IMR-90 (cell line): ENCODE data around the gene ACOXL. TPM values are rescaled to one million over a fixed set of nuclear protein-coding genes. Genes with fewer than 3 reads are reported as not detected.

Experiments
- ATAC-seq: fragments of 200-7000 bp; cut with Tn5 transposase; 2 replicates; pipeline ENCODE4 v1.9.1; 2020; ENCODE audit warnings: low read depth, mild to moderate bottlenecking, moderate library complexity
- BruUV-seq: library from RNA; stranded (reverse); fragments of 400-500 nt; replicated peaks from 2 replicates; lab custom pipeline; 2021; lab: Mats Ljungman, UMichigan
- CTCF ChIA-PET: fragments of 300-600 bp; formaldehyde crosslinking; extraction: SDS; loops from one replicate; lab custom pipeline; 2021; ENCODE audit warnings: antibody characterized with exemption; lab: Yijun Ruan, JAX
- POLR2A ChIA-PET: fragments of 300-600 bp; sonication (Branson Sonifier 250); formaldehyde crosslinking; loops from one replicate; lab custom pipeline; 2022; ENCODE audit warnings: antibody characterized with exemption; ENCODE audit not compliant: unreplicated experiment; lab: Charles Lee
- DNase-seq: peaks from one replicate; pipeline ENCODE4 v3.0.0; 2013
- H2AFZ ChIP-seq: replicated peaks from 2 replicates; pipeline ENCODE3; 2013; ENCODE audit warnings: low read length, mild to moderate bottlenecking; ENCODE audit not compliant: poor library complexity
- H2AK5ac ChIP-seq: 2 replicates; pipeline ENCODE4 v1.6.1; 2013; ENCODE audit warnings: low read depth, low read length, inconsistent platforms
- H2AK9ac ChIP-seq: replicated peaks from 2 replicates; pipeline ENCODE3; 2013; ENCODE audit warnings: mild to moderate bottlenecking, low read depth, low read length, moderate library complexity; ENCODE audit not compliant: poor library complexity
- H2BK120ac ChIP-seq: 2 replicates; pipeline ENCODE4 v1.6.1; 2013; ENCODE audit warnings: low read depth, low read length, inconsistent platforms
- H2BK15ac ChIP-seq: 3 replicates; pipeline ENCODE4 v1.6.1; 2013; ENCODE audit warnings: low read depth, low read length, inconsistent platforms
- H2BK20ac ChIP-seq: 2 replicates; pipeline ENCODE4 v1.6.1; 2013; ENCODE audit warnings: low read depth, mild to moderate bottlenecking, inconsistent platforms, low read length, moderate library complexity
- H2BK5ac ChIP-seq: 2 replicates; pipeline ENCODE4 v1.6.1; 2013; ENCODE audit warnings: mild to moderate bottlenecking, low read depth, low read length, inconsistent platforms; ENCODE audit not compliant: poor library complexity, severe bottlenecking
- H3K14ac ChIP-seq: replicated peaks from 2 replicates; pipeline ENCODE4 v1.6.1; 2013; ENCODE audit warnings: low read depth, low read length, inconsistent platforms
- H3K18ac ChIP-seq: 2 replicates; pipeline ENCODE4 v1.6.1; 2013; ENCODE audit warnings: low read depth, low read length, control low read depth
- H3K23ac ChIP-seq: 2 replicates; pipeline ENCODE4 v1.6.1; 2013; ENCODE audit warnings: low read depth, low read length, inconsistent platforms
- H3K27ac ChIP-seq: 2 replicates; pipeline ENCODE4 v1.5.1; 2013; ENCODE audit warnings: mild to moderate bottlenecking, control low read depth, low read length; ENCODE audit not compliant: insufficient read depth
- H3K27me3 ChIP-seq: 2 replicates; pipeline ENCODE4 v1.6.1; 2013; ENCODE audit warnings: low read length; ENCODE audit not compliant: control insufficient read depth, insufficient read depth
- H3K36me3 ChIP-seq: 2 replicates; pipeline ENCODE4 v1.6.1; 2013; ENCODE audit warnings: low read length, mixed read lengths; ENCODE audit not compliant: control insufficient read depth, insufficient read depth
- H3K4ac ChIP-seq: 2 replicates; pipeline ENCODE4 v1.6.1; 2013; ENCODE audit warnings: low read depth, low read length, inconsistent platforms
- H3K4me1 ChIP-seq: 2 replicates; pipeline ENCODE4 v1.6.1; 2013; ENCODE audit warnings: low read length, mixed read lengths; ENCODE audit not compliant: control insufficient read depth, insufficient read depth
- H3K4me2 ChIP-seq: 2 replicates; pipeline ENCODE4 v1.6.1; 2013; ENCODE audit warnings: low read depth, mild to moderate bottlenecking, control low read depth, low read length, moderate library complexity
- H3K4me3 ChIP-seq: 2 replicates; pipeline ENCODE4 v1.5.1; 2013; ENCODE audit warnings: low read depth, mild to moderate bottlenecking, control low read depth, low read length, moderate library complexity; ENCODE audit not compliant: insufficient read depth
- H3K56ac ChIP-seq: 2 replicates; pipeline ENCODE4 v1.6.1; 2013; ENCODE audit warnings: low read length, inconsistent platforms; ENCODE audit not compliant: insufficient read depth; ENCODE audit errors: extremely low read depth
- H3K79me1 ChIP-seq, 2 experiments: 2 replicates each; pipeline ENCODE4 v1.6.1; 2013; ENCODE audit warnings: low read length in 2 of 2, inconsistent platforms in 1 of 2, low read depth in 1 of 2
- H3K9ac ChIP-seq: 2 replicates; pipeline ENCODE4 v1.6.1; 2013; ENCODE audit warnings: low read depth, low read length, control low read depth
- H3K9me1 ChIP-seq: 2 replicates; pipeline ENCODE4 v1.6.1; 2013; ENCODE audit warnings: low read length, inconsistent platforms; ENCODE audit not compliant: insufficient read depth
- H3K9me3 ChIP-seq: 2 replicates; pipeline ENCODE4 v1.6.1; 2013; ENCODE audit warnings: low read length; ENCODE audit not compliant: control insufficient read depth, insufficient read depth
- H4K20me1 ChIP-seq: 2 replicates; pipeline ENCODE4 v1.6.1; 2013; ENCODE audit warnings: low read length, inconsistent platforms; ENCODE audit not compliant: insufficient read depth
- H4K5ac ChIP-seq: 2 replicates; pipeline ENCODE4 v1.6.1; 2013; ENCODE audit warnings: mild to moderate bottlenecking, low read depth, low read length, control low read depth
- H4K8ac ChIP-seq, 2 experiments: 2 replicates each; pipeline ENCODE4 v1.6.1; 2013; ENCODE audit warnings: low read depth in 2 of 2, low read length in 2 of 2, control low read depth in 1 of 2, inconsistent platforms in 1 of 2
- H4K91ac ChIP-seq: 2 replicates; pipeline ENCODE4 v1.6.1; 2013; ENCODE audit warnings: low read depth, low read length, inconsistent platforms; ENCODE audit not compliant: insufficient read depth
- BHLHE40 ChIP-seq: fragments of 150-350 bp; IDR thresholded peaks from 2 replicates; pipeline ENCODE4 v1.6.1; 2016; ENCODE audit warnings: mild to moderate bottlenecking, low read depth, low read length
- CEBPB ChIP-seq: IDR thresholded peaks from 2 replicates; pipeline ENCODE4 v1.6.1; 2012; ENCODE audit warnings: low read depth, low read length, improper control_type of control experiment
- CHD1 ChIP-seq: IDR thresholded peaks from 2 replicates; pipeline ENCODE4 v1.6.1; 2012; ENCODE audit warnings: low read depth, low read length, improper control_type of control experiment
- FOS ChIP-seq: fragments of 150-350 bp; IDR thresholded peaks from 2 replicates; pipeline ENCODE4 v1.6.1; 2016; ENCODE audit warnings: low read depth, low read length
- MAFK ChIP-seq: IDR thresholded peaks from 2 replicates; pipeline ENCODE4 v1.6.1; 2012; ENCODE audit warnings: low read depth, low read length, improper control_type of control experiment
- MAZ ChIP-seq: IDR thresholded peaks from 2 replicates; pipeline ENCODE4 v1.6.1; 2012; ENCODE audit warnings: low read depth, mild to moderate bottlenecking, low read length, improper control_type of control experiment, moderate library complexity, borderline replicate concordance
- MXI1 ChIP-seq: IDR thresholded peaks from 2 replicates; pipeline ENCODE4 v1.6.1; 2012; ENCODE audit warnings: low read depth, mild to moderate bottlenecking, low read length, moderate library complexity, borderline replicate concordance
- NFE2L2 ChIP-seq: fragments of 150-350 bp; IDR thresholded peaks from 2 replicates; pipeline ENCODE4 v1.6.1; 2016; ENCODE audit warnings: low read depth, mild to moderate bottlenecking, low read length
- POLR2A ChIP-seq: IDR thresholded peaks from 2 replicates; pipeline ENCODE4 v1.6.1; 2012; ENCODE audit warnings: mild to moderate bottlenecking, low read depth, low read length
- RAD21 ChIP-seq: IDR thresholded peaks from 2 replicates; pipeline ENCODE4 v1.6.1; 2012; ENCODE audit warnings: low read length, improper control_type of control experiment
- RCOR1 ChIP-seq: IDR thresholded peaks from 2 replicates; pipeline ENCODE4 v1.6.1; 2012; ENCODE audit warnings: mild to moderate bottlenecking, low read length, improper control_type of control experiment; ENCODE audit not compliant: insufficient replicate concordance
- RFX5 ChIP-seq: IDR thresholded peaks from 2 replicates; pipeline ENCODE4 v1.8.0; 2012; ENCODE audit warnings: low read depth, mild to moderate bottlenecking, low read length, moderate library complexity
- SMC3 ChIP-seq: fragments of 150-350 bp; IDR thresholded peaks from 2 replicates; pipeline ENCODE4 v1.6.1; 2016; ENCODE audit warnings: low read depth, mild to moderate bottlenecking, antibody characterized with exemption, low read length, moderate library complexity
- WGBS, 2 experiments: methylation state at CpG; one replicate each; pipeline versions ENCODE4 v1.1.5 to v1.1.7; 2013; ENCODE audit warnings: missing lambda C conversion rate in 2 of 2; ENCODE audit not compliant: insufficient read length in 1 of 2; ENCODE audit errors: extremely low coverage in 2 of 2; 5-methylcytosine and 5-hydroxymethylcytosine counted together
- dilution Hi-C: fragments of 300-500 bp; cut with HindIII; formaldehyde crosslinking; loops from one replicate; pipeline ENCODE4 v1.14.3; 2018; ENCODE audit warnings: low sequenced_read_pairs; ENCODE audit not compliant: unreplicated experiment
- in situ Hi-C: fragments of 300-500 bp; cut with MboI; formaldehyde crosslinking; loops from 3 replicates; pipeline ENCODE4 v1.14.3; 2019; ENCODE audit warnings: low sequenced_read_pairs, inconsistent platforms, mixed read lengths
- intact Hi-C: fragments of 100-400 bp; cut with micrococcal nuclease; formaldehyde crosslinking; loops from 2 replicates; pipeline ENCODE4 v1.10.0; 2022
- polyA plus RNA-seq, 3 experiments: library from polyadenylated mRNA; depleted of rRNA; stranded (reverse); fragments of >200 nt; gene quantifications; 2 replicates each; pipeline ENCODE4 v1.2.3, GENCODE V29; 2012; ENCODE audit warnings: low replicate concordance in 1 of 3
- total RNA-seq: library from RNA; depleted of rRNA; stranded (reverse); fragments of >200 nt; gene quantifications from 2 replicates; pipeline ENCODE4 v1.2.3, GENCODE V29; 2012
- TF ChIP-seq, protein P1 (sequence below): fragments of 150-350 bp; IDR thresholded peaks from 2 replicates; pipeline ENCODE4 v1.6.1; 2017; ENCODE audit warnings: mild to moderate bottlenecking, antibody characterized with exemption, low read length, low read depth
- TF ChIP-seq, protein P2 (sequence below): conservative IDR thresholded peaks from 2 replicates; pipeline ENCODE4 v1.5.1; 2012; ENCODE audit warnings: mild to moderate bottlenecking, low read depth, low read length, improper control_type of control experiment
- TF ChIP-seq, protein P3 (sequence below): fragments of 150-350 bp; IDR thresholded peaks from 2 replicates; pipeline ENCODE4 v1.6.1; 2016; ENCODE audit warnings: low read depth, mild to moderate bottlenecking, low read length, moderate library complexity, borderline replicate concordance

ACOXL gene
- total and polyA plus RNA-seq, 2 of the 4 experiments (the other 2 are of a cell fraction), result not detected

DNA sequence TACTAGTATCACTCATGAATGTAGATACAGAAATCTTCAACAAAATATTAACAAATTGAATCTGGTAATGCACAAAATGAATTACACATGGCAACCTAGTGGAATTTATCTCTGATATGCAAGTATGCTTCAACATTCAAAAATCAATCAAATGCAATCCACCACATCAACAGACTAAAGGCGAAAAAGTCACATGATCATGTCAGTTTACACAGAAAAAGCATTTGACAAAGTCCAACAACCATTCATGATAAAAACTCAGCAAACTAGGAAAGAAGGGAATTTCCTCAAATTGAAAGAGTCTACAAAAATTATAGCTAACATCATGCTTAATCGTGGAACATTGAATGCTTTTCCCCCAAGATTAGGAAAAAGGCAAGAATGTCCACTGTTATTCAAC, 237.8 kb downstream of the ACOXL start:
- dilution Hi-C loops (no loop called here), intact Hi-C loops (no loop called here), in situ Hi-C loops (no loop called here)
- TF ChIP-seq MAZ (no peak), MAFK (no peak), FOS (no peak), RAD21 (no peak), NFE2L2 (no peak), POLR2A (no peak), SMC3 (no peak), RCOR1 (no peak), RFX5 (no peak), CHD1 (no peak), MXI1 (no peak), BHLHE40 (no peak), CEBPB (no peak)
- TF ChIP-seq, protein P1, sequence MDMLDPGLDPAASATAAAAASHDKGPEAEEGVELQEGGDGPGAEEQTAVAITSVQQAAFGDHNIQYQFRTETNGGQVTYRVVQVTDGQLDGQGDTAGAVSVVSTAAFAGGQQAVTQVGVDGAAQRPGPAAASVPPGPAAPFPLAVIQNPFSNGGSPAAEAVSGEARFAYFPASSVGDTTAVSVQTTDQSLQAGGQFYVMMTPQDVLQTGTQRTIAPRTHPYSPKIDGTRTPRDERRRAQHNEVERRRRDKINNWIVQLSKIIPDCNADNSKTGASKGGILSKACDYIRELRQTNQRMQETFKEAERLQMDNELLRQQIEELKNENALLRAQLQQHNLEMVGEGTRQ, result no peak
- TF ChIP-seq, protein P2, sequence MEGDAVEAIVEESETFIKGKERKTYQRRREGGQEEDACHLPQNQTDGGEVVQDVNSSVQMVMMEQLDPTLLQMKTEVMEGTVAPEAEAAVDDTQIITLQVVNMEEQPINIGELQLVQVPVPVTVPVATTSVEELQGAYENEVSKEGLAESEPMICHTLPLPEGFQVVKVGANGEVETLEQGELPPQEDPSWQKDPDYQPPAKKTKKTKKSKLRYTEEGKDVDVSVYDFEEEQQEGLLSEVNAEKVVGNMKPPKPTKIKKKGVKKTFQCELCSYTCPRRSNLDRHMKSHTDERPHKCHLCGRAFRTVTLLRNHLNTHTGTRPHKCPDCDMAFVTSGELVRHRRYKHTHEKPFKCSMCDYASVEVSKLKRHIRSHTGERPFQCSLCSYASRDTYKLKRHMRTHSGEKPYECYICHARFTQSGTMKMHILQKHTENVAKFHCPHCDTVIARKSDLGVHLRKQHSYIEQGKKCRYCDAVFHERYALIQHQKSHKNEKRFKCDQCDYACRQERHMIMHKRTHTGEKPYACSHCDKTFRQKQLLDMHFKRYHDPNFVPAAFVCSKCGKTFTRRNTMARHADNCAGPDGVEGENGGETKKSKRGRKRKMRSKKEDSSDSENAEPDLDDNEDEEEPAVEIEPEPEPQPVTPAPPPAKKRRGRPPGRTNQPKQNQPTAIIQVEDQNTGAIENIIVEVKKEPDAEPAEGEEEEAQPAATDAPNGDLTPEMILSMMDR, result no peak
- TF ChIP-seq, protein P3, sequence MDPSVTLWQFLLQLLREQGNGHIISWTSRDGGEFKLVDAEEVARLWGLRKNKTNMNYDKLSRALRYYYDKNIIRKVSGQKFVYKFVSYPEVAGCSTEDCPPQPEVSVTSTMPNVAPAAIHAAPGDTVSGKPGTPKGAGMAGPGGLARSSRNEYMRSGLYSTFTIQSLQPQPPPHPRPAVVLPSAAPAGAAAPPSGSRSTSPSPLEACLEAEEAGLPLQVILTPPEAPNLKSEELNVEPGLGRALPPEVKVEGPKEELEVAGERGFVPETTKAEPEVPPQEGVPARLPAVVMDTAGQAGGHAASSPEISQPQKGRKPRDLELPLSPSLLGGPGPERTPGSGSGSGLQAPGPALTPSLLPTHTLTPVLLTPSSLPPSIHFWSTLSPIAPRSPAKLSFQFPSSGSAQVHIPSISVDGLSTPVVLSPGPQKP, result no peak
- no peak overlapping the region for H3K23ac ChIP-seq
- WGBS, 2 experiments, result no CpG with 5 or more reads among the region's 2 CpGs
- no peak overlapping the region for H4K8ac ChIP-seq
- no peak overlapping the region for H2BK15ac ChIP-seq
- H3K4me2 ChIP-seq, result no peak overlapping the region
- no peak overlapping the region for H2AFZ ChIP-seq
- no peak overlapping the region for H2BK20ac ChIP-seq
- H2BK5ac ChIP-seq, result no peak overlapping the region
- no peak overlapping the region for H2BK120ac ChIP-seq
- no peak overlapping the region for H3K18ac ChIP-seq
- no TSS peak for BruUV-seq
- H4K91ac ChIP-seq, result no peak overlapping the region
- no peak overlapping the region for H2AK9ac ChIP-seq
- ChIA-PET POLR2A (no interaction called here), CTCF (interaction anchor here (0.7 kb wide), 1 partner anchor 31 kb away, joined by 3 read pairs; no protein-coding TSS in a partner anchor)
- H3K9me1 ChIP-seq, result no peaks in the 10 kb centered on the region
- no peaks in the 10 kb centered on the region for H3K4me1 ChIP-seq
- H2AK5ac ChIP-seq, result no peak overlapping the region
- H3K79me1 ChIP-seq, result no peaks in the 10 kb centered on the region
- no peak overlapping the region for H4K5ac ChIP-seq
- no peak overlapping the region for H3K27ac ChIP-seq
- no peaks in the 10 kb centered on the region for H4K20me1 ChIP-seq
- no peak overlapping the region for H3K14ac ChIP-seq
- H3K4ac ChIP-seq, result no peak overlapping the region
- no peak overlapping the region for H3K56ac ChIP-seq
- H3K27me3 ChIP-seq, result peaks cover 8% of the 10 kb centered on the region
- ATAC-seq, result no peak
- no peak for DNase-seq
- no peak overlapping the region for H3K4me3 ChIP-seq
- H3K9ac ChIP-seq, result no peak overlapping the region
- H3K36me3 ChIP-seq, result no peaks in the 10 kb centered on the region
- no peaks in the 10 kb centered on the region for H3K9me3 ChIP-seq
